HG03045 (cell line): ENCODE measurements around the gene EYA2.
"Not testable (repeated sequence)": the region's sequence is repeated elsewhere in the genome, so short reads cannot be mapped to it uniquely, and the experiment has no call there.

ENCODE experiments used
- ATAC-seq: cut with Tn5 transposase; IDR thresholded peaks from one replicate; pipeline ENCODE4 v1.9.1; 2021; ENCODE audit warnings: mild to moderate bottlenecking, moderate library complexity; ENCODE audit not compliant: unreplicated experiment

EYA2 gene

GRCh38 chr20:46894579-46894958, at the start of gene EYA2:
TSS of gene EYA2 (plus strand) at chr20:46894843. CDS start at chr20:46990011, 95,168 bp downstream.
- no peak for ATAC-seq

- ATAC-seq = no peak
These were observed 49.7 kb upstream of the EYA2 start for GRCh38 chr20:46844965-46845364.

- ATAC-seq = no peak
These were observed 45.4 kb upstream of the EYA2 start for GRCh38 chr20:46849269-46849668.

- ATAC-seq = no peak
These were observed 44.9 kb upstream of the EYA2 start for GRCh38 chr20:46849751-46850150.

GRCh38 chr20:46850416-46850815, 44.2 kb upstream of the EYA2 start:
- ATAC-seq = no peak

- ATAC-seq = no peak
These were observed 43.7 kb upstream of the EYA2 start for GRCh38 chr20:46850896-46851295.

GRCh38 chr20:46851746-46852145, 42.9 kb upstream of the EYA2 start:
- ATAC-seq = no peak

GRCh38 chr20:46852313-46852712, 42.3 kb upstream of the EYA2 start:
- no peak for ATAC-seq

- no peak for ATAC-seq
These were observed 40.7 kb upstream of the EYA2 start for GRCh38 chr20:46853926-46854325.

- no peak for ATAC-seq
These were observed 37.4 kb upstream of the EYA2 start for GRCh38 chr20:46857061-46857831.

- no peak for ATAC-seq
These were observed 28.8 kb upstream of the EYA2 start for GRCh38 chr20:46865824-46866223.

GRCh38 chr20:46870041-46870440, 24.6 kb upstream of the EYA2 start:
- ATAC-seq = no peak

GRCh38 chr20:46872328-46873211, 22.1 kb upstream of the EYA2 start:
- ATAC-seq = no peak

GRCh38 chr20:46875059-46875458, 19.6 kb upstream of the EYA2 start:
- no peak for ATAC-seq

GRCh38 chr20:46879386-46879785, 15.3 kb upstream of the EYA2 start:
- ATAC-seq = no peak

GRCh38 chr20:46879963-46880362, 14.7 kb upstream of the EYA2 start:
- ATAC-seq = not testable (repeated sequence)

- ATAC-seq = no peak
These were observed 10.8 kb upstream of the EYA2 start for GRCh38 chr20:46883892-46884291.

GRCh38 chr20:46890682-46891081, 4.0 kb upstream of the EYA2 start:
- ATAC-seq = no peak

- ATAC-seq = no peak
These were observed 1.6 kb upstream of the EYA2 start for GRCh38 chr20:46893051-46893450.

- ATAC-seq = no peak
These were observed 615 bp upstream of the EYA2 start for GRCh38 chr20:46893877-46894578.
